NCI-H1417 (cell line): Measurements from ENCODE around the gene SDCBP2.

Source experiments
- DNase-seq, 3 experiments: peaks; one replicate each; lab custom pipeline; 2025; lab: John Stamatoyannopoulos, UW

Gene SDCBP2

GRCh38 chr20:1296117-1296610 lies 32.8 kb downstream of the SDCBP2 start:
- DNase-seq = no peak

- DNase-seq = no peak
Measured at GRCh38 chr20:1295276-1295930, 33.5 kb downstream of the SDCBP2 start.

- no peak for DNase-seq
Measured at GRCh38 chr20:1294497-1294896, 34.4 kb downstream of the SDCBP2 start.

- peak in 1 of 3 experiments; percentile 94 for DNase-seq
Measured at GRCh38 chr20:1293641-1294379, 35.1 kb downstream of the SDCBP2 start.

- DNase-seq = no peak
Measured at GRCh38 chr20:1292620-1293019, 36.3 kb downstream of the SDCBP2 start.

- peak in 1 of 3 experiments; percentile 8 for DNase-seq
Measured at GRCh38 chr20:1291191-1291741, 37.7 kb downstream of the SDCBP2 start.

GRCh38 chr20:1287787-1288569 lies 41.0 kb downstream of the SDCBP2 start:
- no peak for DNase-seq

GRCh38 chr20:1287306-1287705 lies 41.6 kb downstream of the SDCBP2 start:
- DNase-seq = no peak

GRCh38 chr20:1286267-1287024 lies 42.5 kb downstream of the SDCBP2 start:
- DNase-seq = peak in 1 of 3 experiments; percentile 39

- peak in 2 of 3 experiments; percentile 66 to 90 for DNase-seq
Measured at GRCh38 chr20:1283522-1284510, 45.1 kb downstream of the SDCBP2 start.

GRCh38 chr20:1282966-1283365 lies 46.0 kb downstream of the SDCBP2 start:
- DNase-seq = peak in 1 of 3 experiments; percentile 16

GRCh38 chr20:1281279-1282057 lies 47.5 kb downstream of the SDCBP2 start:
- DNase-seq = peak in 2 of 3 experiments; percentile 72 to 93

- DNase-seq = no peak
Measured at GRCh38 chr20:1280195-1281102, 48.5 kb downstream of the SDCBP2 start.

- DNase-seq = no peak
Measured at GRCh38 chr20:1278993-1279392, 49.9 kb downstream of the SDCBP2 start.

- DNase-seq = no peak
Measured at GRCh38 chr20:1277529-1278322, 51.2 kb downstream of the SDCBP2 start.

- DNase-seq = no peak
Measured at GRCh38 chr20:1275919-1276318, 53.0 kb downstream of the SDCBP2 start.
